Measurements from ENCODE around the gene SPEM1.

The SPEM1 gene

GRCh38 chr17:7404737-7405349 lies 15.3 kb upstream of the SPEM1 start:
- Histone ChIP-seq H3K9ac (ENCODE audit: low read length) (peak overlapping the region; percentile 86), H2AFZ (ENCODE audit: low read depth, low read length, severe bottlenecking) (peak overlapping the region; percentile 71), H3F3A (ENCODE audit: insufficient read depth) (no peaks in the 10 kb centered on the region), H3K27ac (ENCODE audit: low read depth, low read length) (no peak overlapping the region), H3K27me3 (ENCODE audit: low read length) (no peaks in the 10 kb centered on the region), H3K36me3 (ENCODE audit: low read length) (no peaks in the 10 kb centered on the region), H3K9me3 (ENCODE audit: insufficient read depth, low read length) (no peaks in the 10 kb centered on the region), H3K9me2 (replicated peaks; ENCODE audit: insufficient read depth, low read length) (no peaks in the 10 kb centered on the region), H3K4me2 (ENCODE audit: low read depth, low read length, poor library complexity, severe bottlenecking) (peak overlapping the region; percentile 73), H3K4me3 (ENCODE audit: insufficient read depth, low read length, poor library complexity, severe bottlenecking) (peak overlapping the region; percentile 94), H4K20me1 (ENCODE audit: low read depth, low read length) (no peaks in the 10 kb centered on the region), H3K79me2 (ENCODE audit: insufficient read depth, low read length) (no peaks in the 10 kb centered on the region)
- no peak for TF ChIP-seq EZH2phosphoT487 (conservative IDR thresholded peaks at IDR 0.05; ENCODE audit: low read length)
- no peak for TF ChIP-seq CTCF (IDR thresholded peaks at IDR 0.05; ENCODE audit: insufficient read depth, low read length, poor library complexity, severe bottlenecking)

- Histone ChIP-seq H3K36me3 (ENCODE audit: low read length) (no peaks in the 10 kb centered on the region), H2AFZ (ENCODE audit: low read depth, low read length, severe bottlenecking) (no peak overlapping the region), H4K20me1 (ENCODE audit: low read depth, low read length) (no peaks in the 10 kb centered on the region), H3K27ac (ENCODE audit: low read depth, low read length) (no peak overlapping the region), H3K9me3 (ENCODE audit: insufficient read depth, low read length) (no peaks in the 10 kb centered on the region), H3K4me2 (ENCODE audit: low read depth, low read length, poor library complexity, severe bottlenecking) (peak overlapping the region; percentile 73), H3F3A (ENCODE audit: insufficient read depth) (no peaks in the 10 kb centered on the region), H3K9ac (ENCODE audit: low read length) (no peak overlapping the region), H3K9me2 (replicated peaks; ENCODE audit: insufficient read depth, low read length) (no peaks in the 10 kb centered on the region), H3K4me3 (ENCODE audit: insufficient read depth, low read length, poor library complexity, severe bottlenecking) (no peak overlapping the region), H3K79me2 (ENCODE audit: insufficient read depth, low read length) (no peaks in the 10 kb centered on the region), H3K27me3 (ENCODE audit: low read length) (no peaks in the 10 kb centered on the region)
- TF ChIP-seq EZH2phosphoT487 (conservative IDR thresholded peaks at IDR 0.05; ENCODE audit: low read length) (no peak), CTCF (IDR thresholded peaks at IDR 0.05; ENCODE audit: insufficient read depth, low read length, poor library complexity, severe bottlenecking) (no peak)
These were observed 14.5 kb upstream of the SPEM1 start for GRCh38 chr17:7405350-7406234.

DNA sequence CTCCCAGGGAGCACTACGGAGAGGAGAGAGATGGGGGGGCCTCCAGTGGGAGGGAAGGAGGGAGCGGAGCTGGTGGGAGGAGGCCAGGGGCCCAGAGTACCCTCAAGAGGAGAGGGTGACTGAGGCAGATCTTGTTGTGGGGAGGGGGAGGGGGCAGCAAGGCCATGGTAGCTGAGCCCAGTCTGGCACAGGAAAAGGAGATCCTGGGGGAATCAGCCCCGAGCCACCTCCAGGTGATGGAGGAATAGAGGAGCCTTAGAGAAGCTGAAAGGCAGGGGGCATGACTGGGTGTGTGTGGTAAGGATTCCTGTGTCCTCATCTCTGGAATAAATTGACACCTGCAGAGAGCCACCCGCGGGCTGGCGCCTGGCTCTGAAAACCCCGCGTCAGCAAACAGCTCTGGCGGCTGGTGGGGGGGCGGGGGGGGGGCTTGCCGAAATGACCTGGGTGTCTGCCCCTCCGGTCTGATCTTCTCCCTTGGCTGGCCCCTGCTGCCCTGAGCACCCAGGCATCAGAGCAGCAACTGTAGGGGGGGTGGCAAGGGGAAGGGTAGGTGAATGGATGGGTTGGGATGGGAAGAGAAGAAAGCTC lies 13.8 kb upstream of the SPEM1 start:
- Histone ChIP-seq H4K20me1 (ENCODE audit: low read depth, low read length) (no peaks in the 10 kb centered on the region), H3K27ac (ENCODE audit: low read depth, low read length) (no peak overlapping the region), H3K9me2 (replicated peaks; ENCODE audit: insufficient read depth, low read length) (no peaks in the 10 kb centered on the region), H3K9me3 (ENCODE audit: insufficient read depth, low read length) (no peaks in the 10 kb centered on the region), H3K4me3 (ENCODE audit: insufficient read depth, low read length, poor library complexity, severe bottlenecking) (no peak overlapping the region), H2AFZ (ENCODE audit: low read depth, low read length, severe bottlenecking) (no peak overlapping the region), H3K9ac (ENCODE audit: low read length) (no peak overlapping the region), H3K27me3 (ENCODE audit: low read length) (no peaks in the 10 kb centered on the region), H3K4me2 (ENCODE audit: low read depth, low read length, poor library complexity, severe bottlenecking) (no peak overlapping the region), H3F3A (ENCODE audit: insufficient read depth) (no peaks in the 10 kb centered on the region), H3K36me3 (ENCODE audit: low read length) (no peaks in the 10 kb centered on the region), H3K79me2 (ENCODE audit: insufficient read depth, low read length) (no peaks in the 10 kb centered on the region)
- TF ChIP-seq EZH2phosphoT487 (conservative IDR thresholded peaks at IDR 0.05; ENCODE audit: low read length) (no peak), CTCF (IDR thresholded peaks at IDR 0.05; ENCODE audit: insufficient read depth, low read length, poor library complexity, severe bottlenecking) (no peak)
